ENCODE measurements around the gene PAPSS1.

The PAPSS1 gene

DNA sequence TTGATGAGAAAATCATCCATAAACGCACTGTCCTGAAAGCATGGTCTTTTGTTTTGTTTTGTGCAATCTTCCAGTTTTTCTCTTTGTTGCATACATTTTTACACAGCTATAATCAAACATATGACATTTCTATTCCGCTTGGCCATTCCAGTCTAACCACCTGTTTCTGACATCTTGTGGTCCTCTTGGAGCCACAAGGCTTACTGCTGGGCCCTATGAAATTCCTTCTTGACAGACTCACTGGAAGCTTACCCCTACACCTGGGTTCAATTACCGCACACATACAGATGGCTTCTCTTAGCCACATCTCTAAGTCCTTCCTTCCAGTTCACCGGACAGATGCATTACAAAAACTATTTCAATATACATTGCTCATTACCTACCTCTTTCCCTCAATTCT is 72.4 kb downstream of the PAPSS1 start:
- Mint-ChIP-seq H3K4me1 (peaks cover 0 to 3% of the 10 kb centered on the region in 2 donors), H3K27ac (no peak overlapping the region), H3K9me3 (peaks cover 3 to 5% of the 10 kb centered on the region in 2 donors), H3K36me3 (peaks cover 45 to 77% of the 10 kb centered on the region in 2 donors), H3K27me3 (no peaks in the 10 kb centered on the region), H3K4me3 (no peak overlapping the region)
- DNase-seq, result no peak
- ATAC-seq (replicated peaks), result no peak

DNA sequence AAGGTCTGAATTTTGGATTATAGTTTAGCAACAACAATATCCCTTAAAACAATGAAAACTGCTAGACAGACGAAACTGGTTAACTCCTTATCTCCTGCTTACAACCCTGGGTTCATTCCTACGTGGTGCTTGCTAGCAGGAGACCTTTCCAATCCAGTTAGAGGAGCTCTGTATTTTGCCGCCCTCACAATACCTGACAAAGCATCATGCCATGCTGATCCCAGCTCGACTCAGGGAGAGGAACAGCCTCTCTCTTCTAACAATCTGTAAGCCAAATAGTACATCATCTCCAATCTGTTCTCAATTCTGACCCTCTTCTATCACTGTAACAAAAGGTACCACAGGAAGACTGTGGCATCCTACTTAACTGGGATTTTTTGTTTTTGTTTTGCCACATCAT is 74.4 kb downstream of the PAPSS1 start:
- peaks cover 36 to 58% of the 10 kb centered on the region in 2 donors for H3K36me3 Mint-ChIP-seq
- H3K27ac Mint-ChIP-seq, result no peak overlapping the region
- no peak overlapping the region for H3K4me3 Mint-ChIP-seq
- no peak for DNase-seq
- no peaks in the 10 kb centered on the region for H3K27me3 Mint-ChIP-seq
- peaks cover 0 to 3% of the 10 kb centered on the region in 2 donors for H3K4me1 Mint-ChIP-seq
- H3K9me3 Mint-ChIP-seq, result no peaks in the 10 kb centered on the region
- ATAC-seq (replicated peaks), result no peak

DNA sequence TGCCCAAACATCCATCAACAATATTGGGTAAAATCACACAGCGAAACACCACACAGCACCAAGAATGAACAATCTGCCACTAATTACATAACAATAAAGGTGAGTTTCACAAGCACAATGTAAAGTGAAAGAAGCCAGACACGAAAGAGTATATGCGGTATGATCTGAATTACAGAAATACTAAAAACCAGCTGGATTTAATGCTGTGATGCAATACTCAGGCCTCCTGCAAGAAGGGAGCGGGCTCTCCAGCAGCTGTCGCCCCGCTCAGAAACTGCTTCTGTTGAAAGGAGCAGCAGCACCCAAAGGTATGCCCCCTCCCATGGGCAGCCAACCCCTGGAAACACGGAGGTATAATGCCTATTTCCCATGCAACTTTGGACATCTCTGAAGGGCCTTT is 77.0 kb downstream of the PAPSS1 start:
- peaks cover 27 to 38% of the 10 kb centered on the region in 2 donors for H3K36me3 Mint-ChIP-seq
- no peak overlapping the region for H3K4me3 Mint-ChIP-seq
- no peaks in the 10 kb centered on the region for H3K27me3 Mint-ChIP-seq
- peaks cover 0 to 3% of the 10 kb centered on the region in 2 donors for H3K4me1 Mint-ChIP-seq
- DNase-seq, result no peak
- no peak overlapping the region for H3K27ac Mint-ChIP-seq
- H3K9me3 Mint-ChIP-seq, result no peaks in the 10 kb centered on the region
- ATAC-seq (replicated peaks), result no peak

DNA sequence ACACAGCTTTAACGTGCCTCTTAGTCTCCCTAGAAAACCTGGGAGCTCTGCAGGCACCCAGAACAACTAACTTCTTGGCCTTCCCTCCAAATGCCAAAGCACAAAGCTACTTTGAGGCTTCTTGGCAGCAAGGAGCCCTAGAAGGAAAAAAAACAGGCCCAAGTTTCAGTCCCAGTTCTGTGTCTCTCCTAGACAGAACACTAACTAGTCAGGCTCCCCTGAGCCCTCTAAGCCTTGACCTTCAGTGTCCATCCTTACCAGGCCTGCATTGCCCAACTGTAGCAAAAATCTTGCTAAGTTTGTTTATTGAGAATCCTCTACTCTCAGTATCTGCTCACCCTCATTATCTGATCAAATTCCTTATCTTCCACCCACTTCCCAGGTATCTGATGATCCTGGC is 79.2 kb downstream of the PAPSS1 start:
- no peak for DNase-seq
- no peak for ATAC-seq (replicated peaks)
- Mint-ChIP-seq H3K36me3 (peaks cover 17 to 28% of the 10 kb centered on the region in 2 donors), H3K4me3 (no peak overlapping the region), H3K4me1 (no peaks in the 10 kb centered on the region), H3K27me3 (no peaks in the 10 kb centered on the region), H3K27ac (no peak overlapping the region), H3K9me3 (no peaks in the 10 kb centered on the region)

DNA sequence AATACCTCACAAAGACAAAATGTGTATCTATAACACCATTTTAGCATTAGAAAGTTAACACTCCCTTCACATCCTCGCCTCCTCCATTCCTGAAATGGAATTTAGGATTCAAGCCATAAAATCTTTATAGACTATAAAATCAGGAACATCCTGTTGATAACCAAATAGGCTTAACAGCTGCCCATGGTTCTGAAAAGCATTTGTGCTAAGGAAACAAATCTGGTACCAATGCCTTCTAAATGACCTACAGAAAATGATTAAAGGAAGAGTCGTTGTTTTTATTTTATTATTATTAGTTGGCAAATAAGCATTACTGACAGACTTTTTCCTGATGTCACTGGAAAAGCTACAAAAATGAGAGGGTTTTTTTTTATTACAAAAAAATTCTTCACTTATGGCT is 79.8 kb downstream of the PAPSS1 start:
- no peak for DNase-seq
- no peak overlapping the region for H3K27ac Mint-ChIP-seq
- no peaks in the 10 kb centered on the region for H3K4me1 Mint-ChIP-seq
- no peak overlapping the region for H3K4me3 Mint-ChIP-seq
- no peaks in the 10 kb centered on the region for H3K9me3 Mint-ChIP-seq
- peaks cover 17 to 24% of the 10 kb centered on the region in 2 donors for H3K36me3 Mint-ChIP-seq
- no peaks in the 10 kb centered on the region for H3K27me3 Mint-ChIP-seq
- no peak for ATAC-seq (replicated peaks)

DNA sequence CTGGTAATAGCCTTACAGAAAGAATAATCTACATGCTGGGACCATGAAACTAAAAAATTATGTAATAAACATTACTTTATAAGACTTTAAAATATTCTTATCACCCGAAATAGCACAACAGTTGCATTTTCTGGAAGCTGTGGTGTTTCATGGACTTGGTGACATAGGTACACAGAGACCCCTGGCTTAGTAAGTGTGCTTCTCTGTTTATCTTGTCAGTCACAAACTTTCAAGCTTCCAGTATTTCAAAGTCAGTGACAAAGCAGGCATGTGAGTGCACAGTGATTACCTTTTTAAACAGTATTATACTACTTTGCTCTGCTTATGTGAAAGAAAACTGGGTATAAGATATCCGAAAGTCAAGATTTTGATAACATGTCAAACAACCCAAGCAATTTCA is 84.3 kb downstream of the PAPSS1 start:
- ATAC-seq (replicated peaks), result no peak
- Mint-ChIP-seq H3K27ac (no peak overlapping the region), H3K27me3 (no peaks in the 10 kb centered on the region), H3K9me3 (no peaks in the 10 kb centered on the region), H3K36me3 (peaks cover 5 to 18% of the 10 kb centered on the region in 2 donors), H3K4me1 (no peaks in the 10 kb centered on the region), H3K4me3 (no peak overlapping the region)
- DNase-seq, result no peak

DNA sequence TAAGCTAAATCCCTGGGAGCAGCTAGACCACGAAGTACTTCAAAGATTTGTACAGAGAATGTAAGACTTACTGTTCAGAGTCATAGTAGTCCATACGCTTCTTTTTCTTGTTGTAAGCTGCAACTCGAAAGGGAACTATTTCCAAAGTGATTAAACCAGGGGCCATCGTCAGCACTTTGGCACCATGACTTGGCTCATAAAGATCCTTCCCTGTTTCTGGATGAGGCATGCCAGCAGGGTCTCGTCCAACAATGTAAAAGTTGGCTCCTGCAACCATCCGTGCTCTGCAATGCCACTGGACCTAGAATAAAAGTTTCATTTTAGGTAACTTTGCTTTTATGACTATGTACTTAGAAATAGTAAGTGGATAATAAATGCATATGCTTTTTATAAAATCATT is 88.5 kb downstream of the PAPSS1 start:
- peaks cover 0 to 1% of the 10 kb centered on the region in 2 donors for H3K9me3 Mint-ChIP-seq
- ATAC-seq (replicated peaks), result no peak
- no peak for DNase-seq
- H3K4me1 Mint-ChIP-seq, result peaks cover 0 to 2% of the 10 kb centered on the region in 2 donors
- no peak overlapping the region for H3K4me3 Mint-ChIP-seq
- no peak overlapping the region for H3K27ac Mint-ChIP-seq
- H3K36me3 Mint-ChIP-seq, result peaks cover 19 to 40% of the 10 kb centered on the region in 2 donors
- H3K27me3 Mint-ChIP-seq, result no peaks in the 10 kb centered on the region

DNA sequence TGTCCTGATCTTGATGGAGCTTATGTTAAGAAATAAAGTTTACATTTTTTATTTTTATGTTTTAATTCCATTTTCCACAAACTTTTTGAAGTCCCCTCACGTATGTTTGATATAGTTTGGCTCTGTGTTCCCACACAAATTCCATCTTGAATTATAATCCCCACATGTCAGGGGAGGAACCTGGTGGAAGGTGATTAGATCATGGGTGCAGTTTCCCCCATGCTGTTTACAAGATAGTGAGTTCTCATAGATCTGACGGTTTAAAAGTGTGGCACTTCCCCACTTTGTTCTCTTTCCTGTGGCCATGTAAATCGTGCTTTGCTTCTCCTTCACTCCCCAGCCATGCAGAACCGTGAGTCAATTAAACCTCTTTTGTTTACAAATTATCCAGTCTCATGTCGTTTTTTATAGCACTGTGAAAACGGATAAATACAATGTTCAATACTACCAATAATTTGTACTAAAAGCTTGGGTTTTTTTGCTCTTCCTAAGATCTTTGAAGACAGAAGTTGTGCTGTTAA is 89.8 kb downstream of the PAPSS1 start:
- DNase-seq (no peak), ATAC-seq (replicated peaks) (no peak)
- no peaks in the 10 kb centered on the region for H3K27me3 Mint-ChIP-seq
- H3K4me3 Mint-ChIP-seq, result no peak overlapping the region
- H3K4me1 Mint-ChIP-seq, result peaks cover 0 to 2% of the 10 kb centered on the region in 2 donors
- H3K9me3 Mint-ChIP-seq, result peaks cover 0 to 1% of the 10 kb centered on the region in 2 donors
- H3K36me3 Mint-ChIP-seq, result peaks cover 20 to 36% of the 10 kb centered on the region in 2 donors
- no peak overlapping the region for H3K27ac Mint-ChIP-seq

DNA sequence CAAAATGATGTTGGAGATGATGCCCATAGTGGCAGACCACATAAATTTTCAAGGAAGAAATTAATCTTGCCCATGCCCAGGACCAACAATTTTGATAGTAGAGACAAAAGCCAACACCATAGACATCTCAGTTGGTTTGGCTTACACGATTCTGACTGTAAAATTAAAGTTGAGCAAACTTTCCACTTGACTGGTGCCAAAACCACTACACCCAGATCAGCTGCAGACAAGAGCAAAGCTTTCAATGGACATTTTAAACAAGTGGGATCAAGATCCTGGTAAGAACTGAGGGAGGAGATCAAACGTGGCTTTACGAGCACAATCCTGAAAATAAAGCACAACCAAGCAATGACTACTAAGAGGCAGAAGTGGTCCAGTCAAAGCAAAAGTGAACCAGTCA is 90.7 kb downstream of the PAPSS1 start:
- H3K27me3 Mint-ChIP-seq, result no peaks in the 10 kb centered on the region
- H3K4me3 Mint-ChIP-seq, result no peak overlapping the region
- H3K4me1 Mint-ChIP-seq, result peaks cover 0 to 2% of the 10 kb centered on the region in 2 donors
- peaks cover 0 to 5% of the 10 kb centered on the region in 2 donors for H3K9me3 Mint-ChIP-seq
- no peak for DNase-seq
- no peak for ATAC-seq (replicated peaks)
- peaks cover 27 to 44% of the 10 kb centered on the region in 2 donors for H3K36me3 Mint-ChIP-seq
- H3K27ac Mint-ChIP-seq, result no peak overlapping the region

DNA sequence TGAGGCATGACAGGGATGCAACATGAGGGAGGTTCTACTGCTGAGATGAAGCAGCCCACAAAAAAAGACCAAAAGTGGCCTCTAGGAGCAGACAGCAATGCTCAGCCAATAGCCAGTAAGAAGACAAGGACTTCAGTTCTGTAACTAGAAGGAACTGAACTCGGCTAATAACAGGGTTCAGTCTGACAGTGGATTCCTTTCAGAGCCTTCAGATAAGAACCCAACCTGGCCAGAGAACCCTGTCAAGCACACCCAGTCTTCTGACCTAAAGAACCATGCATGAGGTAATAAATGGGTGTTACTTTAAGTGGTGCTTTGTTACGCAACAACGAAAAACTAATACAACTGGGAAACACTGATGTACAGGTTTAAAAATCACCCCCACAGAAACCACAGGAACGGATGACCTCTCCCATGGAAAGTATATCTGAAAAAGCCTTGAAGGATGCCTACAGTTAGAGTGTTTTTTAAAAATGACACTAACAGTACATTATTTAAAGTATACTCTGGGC is 94.6 kb downstream of the PAPSS1 start:
- H3K4me3 Mint-ChIP-seq, result no peak overlapping the region
- peaks cover 10% of the 10 kb centered on the region in 2 donors for H3K9me3 Mint-ChIP-seq
- H3K36me3 Mint-ChIP-seq, result peaks cover 33 to 56% of the 10 kb centered on the region in 2 donors
- peaks cover 0 to 2% of the 10 kb centered on the region in 2 donors for H3K4me1 Mint-ChIP-seq
- H3K27me3 Mint-ChIP-seq, result no peaks in the 10 kb centered on the region
- ATAC-seq (replicated peaks), result no peak
- DNase-seq, result no peak
- no peak overlapping the region for H3K27ac Mint-ChIP-seq

DNA sequence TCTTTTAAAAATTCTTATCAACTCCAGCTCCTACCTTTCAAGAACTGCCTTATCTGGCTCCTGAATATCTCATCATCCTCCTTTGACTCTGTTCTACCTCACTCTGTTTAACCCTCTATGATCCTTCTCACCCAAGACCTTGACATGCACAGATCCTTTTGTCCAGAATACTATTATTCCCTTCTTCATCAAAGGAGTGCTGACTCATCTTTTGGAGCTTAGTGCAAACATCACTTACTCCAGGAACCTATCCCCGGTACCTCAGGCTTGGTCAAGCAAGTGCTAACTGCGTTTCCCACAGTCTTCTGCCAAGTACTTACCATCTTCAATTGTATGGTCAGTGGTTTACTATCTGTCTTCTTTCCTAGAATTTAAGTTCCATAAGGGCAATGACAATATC is 96.0 kb downstream of the PAPSS1 start:
- Mint-ChIP-seq H3K27me3 (no peaks in the 10 kb centered on the region), H3K36me3 (peaks cover 26 to 47% of the 10 kb centered on the region in 2 donors), H3K4me1 (no peaks in the 10 kb centered on the region), H3K9me3 (peaks cover 9 to 10% of the 10 kb centered on the region in 2 donors), H3K27ac (no peak overlapping the region), H3K4me3 (no peak overlapping the region)
- DNase-seq, result no peak
- ATAC-seq (replicated peaks), result no peak

DNA sequence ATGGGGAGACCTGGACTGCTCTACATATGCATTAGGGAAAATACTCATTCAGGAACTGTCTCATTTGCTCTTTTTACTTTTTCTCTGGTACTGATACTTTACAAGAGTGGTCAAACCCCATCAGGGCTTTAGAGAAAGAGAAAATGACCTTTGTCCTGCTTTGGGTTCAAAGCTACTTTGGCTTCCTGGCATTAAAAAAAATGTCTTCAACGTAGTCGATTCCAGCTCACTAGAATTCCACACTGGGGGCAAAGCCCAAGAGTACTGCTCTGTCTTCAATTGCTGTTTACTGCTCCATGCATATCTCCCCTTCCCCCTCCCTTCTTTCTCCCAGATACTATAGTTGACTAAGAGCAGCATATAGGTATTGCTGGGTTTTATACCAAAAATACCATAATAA is 98.0 kb downstream of the PAPSS1 start:
- Mint-ChIP-seq H3K4me1 (no peaks in the 10 kb centered on the region), H3K4me3 (no peak overlapping the region), H3K27me3 (no peaks in the 10 kb centered on the region), H3K9me3 (peaks cover 11 to 13% of the 10 kb centered on the region in 2 donors), H3K27ac (no peak overlapping the region), H3K36me3 (peaks cover 31 to 53% of the 10 kb centered on the region in 2 donors)
- DNase-seq (no peak), ATAC-seq (replicated peaks) (no peak)

DNA sequence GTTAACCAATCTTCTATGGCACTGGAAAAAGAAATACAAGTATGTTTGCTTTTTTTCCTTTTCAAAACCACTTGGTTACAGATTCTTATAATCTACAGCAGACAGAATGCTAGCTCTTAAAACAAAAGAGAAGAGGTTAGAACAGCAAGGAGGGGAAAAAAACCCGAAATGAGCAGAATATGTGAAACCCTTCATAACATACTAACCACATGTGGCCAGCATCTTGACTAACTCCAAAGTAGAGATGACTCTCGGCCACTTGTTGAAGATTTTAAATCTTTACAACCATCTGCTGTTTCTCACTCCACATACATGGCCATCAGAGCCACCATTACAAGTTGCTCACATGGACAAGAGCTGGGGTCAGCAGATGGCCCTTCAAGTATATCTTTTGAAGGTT is 100.3 kb downstream of the PAPSS1 start:
- no peaks in the 10 kb centered on the region for H3K27me3 Mint-ChIP-seq
- ATAC-seq (replicated peaks) (no peak), DNase-seq (no peak)
- H3K4me3 Mint-ChIP-seq, result no peak overlapping the region
- H3K9me3 Mint-ChIP-seq, result peaks cover 12 to 15% of the 10 kb centered on the region in 2 donors
- H3K4me1 Mint-ChIP-seq, result no peaks in the 10 kb centered on the region
- H3K27ac Mint-ChIP-seq, result no peak overlapping the region
- H3K36me3 Mint-ChIP-seq, result peaks cover 35 to 64% of the 10 kb centered on the region in 2 donors

DNA sequence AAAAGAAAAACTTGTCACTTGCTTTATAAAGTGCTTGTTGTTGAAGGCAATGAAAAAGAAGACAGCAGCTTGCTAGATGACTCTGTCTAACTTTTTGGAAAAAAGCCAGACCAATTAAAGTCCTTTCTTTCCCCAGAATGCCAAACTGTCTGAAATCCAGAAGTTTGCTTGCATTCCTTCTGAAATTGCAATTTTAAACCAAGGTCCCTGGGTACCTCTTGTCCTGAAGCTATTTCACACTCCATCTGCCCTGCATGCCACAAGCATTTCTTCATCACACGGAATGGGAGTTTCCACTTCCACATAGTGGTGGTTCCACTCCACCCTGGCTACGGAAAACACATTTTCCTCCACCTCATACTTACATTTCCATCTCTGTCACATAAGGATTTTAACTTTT is 101.0 kb downstream of the PAPSS1 start:
- no peak overlapping the region for H3K4me3 Mint-ChIP-seq
- peaks cover 10 to 13% of the 10 kb centered on the region in 2 donors for H3K9me3 Mint-ChIP-seq
- DNase-seq, result no peak
- no peaks in the 10 kb centered on the region for H3K4me1 Mint-ChIP-seq
- H3K36me3 Mint-ChIP-seq, result peaks cover 33 to 63% of the 10 kb centered on the region in 2 donors
- H3K27me3 Mint-ChIP-seq, result no peaks in the 10 kb centered on the region
- no peak for ATAC-seq (replicated peaks)
- no peak overlapping the region for H3K27ac Mint-ChIP-seq

DNA sequence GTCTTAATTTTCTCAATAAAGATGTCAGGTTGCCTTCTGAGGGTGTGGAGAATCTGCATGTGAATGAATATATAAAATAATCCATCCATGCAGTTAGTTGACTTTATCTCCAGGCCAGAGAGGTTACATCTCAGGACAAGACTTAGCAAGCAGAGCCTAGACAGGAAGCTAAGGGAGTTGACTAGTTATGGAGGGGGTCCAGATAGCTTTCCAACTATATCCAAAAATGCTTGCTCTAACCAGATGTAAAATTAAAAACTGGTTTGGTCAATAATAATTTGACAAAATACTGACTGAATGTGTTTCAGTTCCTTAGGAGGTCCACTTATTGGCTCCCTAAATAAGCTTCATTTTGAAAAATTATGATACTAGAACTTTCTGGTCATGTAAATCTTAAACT is 101.4 kb downstream of the PAPSS1 start:
- Mint-ChIP-seq H3K27ac (no peak overlapping the region), H3K27me3 (no peaks in the 10 kb centered on the region), H3K4me1 (no peaks in the 10 kb centered on the region), H3K4me3 (no peak overlapping the region), H3K9me3 (peaks cover 7 to 10% of the 10 kb centered on the region in 2 donors), H3K36me3 (peaks cover 29 to 59% of the 10 kb centered on the region in 2 donors)
- no peak for DNase-seq
- ATAC-seq (replicated peaks), result no peak
